GM23338 (cell line): ENCODE measurements around the gene OSTC.

Experiments used
- CREB1 ChIP-seq: fragments of 250-450 bp; sonication (Bioruptor Pico); IDR thresholded peaks from 2 replicates; pipeline ENCODE4 v1.5.0; 2020; ENCODE audit warnings: low read depth, mild to moderate bottlenecking, moderate library complexity
- EZH2 ChIP-seq: fragments of 200-600 bp; sonication (generic); IDR thresholded peaks from one replicate; pipeline ENCODE4 v1.8.0; 2017; ENCODE audit warnings: antibody characterized with exemption, mild to moderate bottlenecking, low read depth; ENCODE audit not compliant: unreplicated experiment
- POLR2AphosphoS5 ChIP-seq: IDR thresholded peaks from 2 replicates; pipeline ENCODE4 v1.6.1; 2016; ENCODE audit warnings: antibody characterized with exemption, low read depth
- TF ChIP-seq, protein P1 (sequence below), 2 experiments: fragments of 200-600 bp in 1 of 2; sonication (generic) in 1 of 2; conservative IDR thresholded peaks; 2 replicates each; pipeline versions ENCODE4 v1.5.1 to v1.6.1; 2016 to 2017; ENCODE audit warnings: antibody characterized with exemption in 2 of 2, low read depth in 2 of 2, mild to moderate bottlenecking in 2 of 2, moderate library complexity in 1 of 2
- TF ChIP-seq, protein P2 (sequence below): IDR thresholded peaks from one replicate; pipeline ENCODE4 v1.6.1; 2018; ENCODE audit warnings: antibody characterized with exemption; ENCODE audit not compliant: unreplicated experiment

DNA sequence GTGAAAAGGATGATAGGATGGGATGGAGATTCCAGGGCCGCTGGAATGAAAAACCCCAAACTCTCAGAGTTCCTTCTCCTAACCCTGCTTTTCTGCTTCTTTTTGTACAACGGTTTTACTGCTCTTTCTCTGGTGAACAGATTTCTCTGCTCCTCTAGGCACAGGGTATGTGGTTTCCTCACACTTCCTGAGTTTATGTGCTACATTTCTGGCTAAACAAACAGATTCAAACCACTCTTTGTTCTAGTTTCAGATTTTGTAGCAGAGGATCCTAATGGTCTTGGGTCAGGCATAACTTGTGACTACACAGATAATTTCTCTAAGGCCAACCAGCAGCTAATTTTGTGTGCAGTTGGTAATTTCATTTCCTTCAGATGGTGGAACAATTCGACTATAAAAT, 52.6 kb downstream of the OSTC start:
- TF ChIP-seq, protein P1, sequence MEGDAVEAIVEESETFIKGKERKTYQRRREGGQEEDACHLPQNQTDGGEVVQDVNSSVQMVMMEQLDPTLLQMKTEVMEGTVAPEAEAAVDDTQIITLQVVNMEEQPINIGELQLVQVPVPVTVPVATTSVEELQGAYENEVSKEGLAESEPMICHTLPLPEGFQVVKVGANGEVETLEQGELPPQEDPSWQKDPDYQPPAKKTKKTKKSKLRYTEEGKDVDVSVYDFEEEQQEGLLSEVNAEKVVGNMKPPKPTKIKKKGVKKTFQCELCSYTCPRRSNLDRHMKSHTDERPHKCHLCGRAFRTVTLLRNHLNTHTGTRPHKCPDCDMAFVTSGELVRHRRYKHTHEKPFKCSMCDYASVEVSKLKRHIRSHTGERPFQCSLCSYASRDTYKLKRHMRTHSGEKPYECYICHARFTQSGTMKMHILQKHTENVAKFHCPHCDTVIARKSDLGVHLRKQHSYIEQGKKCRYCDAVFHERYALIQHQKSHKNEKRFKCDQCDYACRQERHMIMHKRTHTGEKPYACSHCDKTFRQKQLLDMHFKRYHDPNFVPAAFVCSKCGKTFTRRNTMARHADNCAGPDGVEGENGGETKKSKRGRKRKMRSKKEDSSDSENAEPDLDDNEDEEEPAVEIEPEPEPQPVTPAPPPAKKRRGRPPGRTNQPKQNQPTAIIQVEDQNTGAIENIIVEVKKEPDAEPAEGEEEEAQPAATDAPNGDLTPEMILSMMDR (conservative IDR thresholded peaks at IDR 0.05; ENCODE audit: low read depth in 2 of 2): no peak
- TF ChIP-seq CREB1: no peak
- TF ChIP-seq POLR2AphosphoS5: no peak
- TF ChIP-seq EZH2: no peak
- TF ChIP-seq, protein P2, sequence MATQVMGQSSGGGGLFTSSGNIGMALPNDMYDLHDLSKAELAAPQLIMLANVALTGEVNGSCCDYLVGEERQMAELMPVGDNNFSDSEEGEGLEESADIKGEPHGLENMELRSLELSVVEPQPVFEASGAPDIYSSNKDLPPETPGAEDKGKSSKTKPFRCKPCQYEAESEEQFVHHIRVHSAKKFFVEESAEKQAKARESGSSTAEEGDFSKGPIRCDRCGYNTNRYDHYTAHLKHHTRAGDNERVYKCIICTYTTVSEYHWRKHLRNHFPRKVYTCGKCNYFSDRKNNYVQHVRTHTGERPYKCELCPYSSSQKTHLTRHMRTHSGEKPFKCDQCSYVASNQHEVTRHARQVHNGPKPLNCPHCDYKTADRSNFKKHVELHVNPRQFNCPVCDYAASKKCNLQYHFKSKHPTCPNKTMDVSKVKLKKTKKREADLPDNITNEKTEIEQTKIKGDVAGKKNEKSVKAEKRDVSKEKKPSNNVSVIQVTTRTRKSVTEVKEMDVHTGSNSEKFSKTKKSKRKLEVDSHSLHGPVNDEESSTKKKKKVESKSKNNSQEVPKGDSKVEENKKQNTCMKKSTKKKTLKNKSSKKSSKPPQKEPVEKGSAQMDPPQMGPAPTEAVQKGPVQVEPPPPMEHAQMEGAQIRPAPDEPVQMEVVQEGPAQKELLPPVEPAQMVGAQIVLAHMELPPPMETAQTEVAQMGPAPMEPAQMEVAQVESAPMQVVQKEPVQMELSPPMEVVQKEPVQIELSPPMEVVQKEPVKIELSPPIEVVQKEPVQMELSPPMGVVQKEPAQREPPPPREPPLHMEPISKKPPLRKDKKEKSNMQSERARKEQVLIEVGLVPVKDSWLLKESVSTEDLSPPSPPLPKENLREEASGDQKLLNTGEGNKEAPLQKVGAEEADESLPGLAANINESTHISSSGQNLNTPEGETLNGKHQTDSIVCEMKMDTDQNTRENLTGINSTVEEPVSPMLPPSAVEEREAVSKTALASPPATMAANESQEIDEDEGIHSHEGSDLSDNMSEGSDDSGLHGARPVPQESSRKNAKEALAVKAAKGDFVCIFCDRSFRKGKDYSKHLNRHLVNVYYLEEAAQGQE: no peak
